Stimulated activated CD4-positive, alpha-beta T cell treated with anti-CD3 and anti-CD28 coated beads, Interleukin-4, amount 100 ng/mL, for 1 hour (primary cell): Measurements from ENCODE around the gene DTNB.
"Not testable (repeated sequence)": the region's sequence is repeated elsewhere in the genome, so short reads cannot be mapped to it uniquely, and the experiment has no call there.

ENCODE experiments used
- DNase-seq: peaks from one replicate; pipeline ENCODE4 v3.0.0-alpha.2; 2020

DTNB gene

DNA sequence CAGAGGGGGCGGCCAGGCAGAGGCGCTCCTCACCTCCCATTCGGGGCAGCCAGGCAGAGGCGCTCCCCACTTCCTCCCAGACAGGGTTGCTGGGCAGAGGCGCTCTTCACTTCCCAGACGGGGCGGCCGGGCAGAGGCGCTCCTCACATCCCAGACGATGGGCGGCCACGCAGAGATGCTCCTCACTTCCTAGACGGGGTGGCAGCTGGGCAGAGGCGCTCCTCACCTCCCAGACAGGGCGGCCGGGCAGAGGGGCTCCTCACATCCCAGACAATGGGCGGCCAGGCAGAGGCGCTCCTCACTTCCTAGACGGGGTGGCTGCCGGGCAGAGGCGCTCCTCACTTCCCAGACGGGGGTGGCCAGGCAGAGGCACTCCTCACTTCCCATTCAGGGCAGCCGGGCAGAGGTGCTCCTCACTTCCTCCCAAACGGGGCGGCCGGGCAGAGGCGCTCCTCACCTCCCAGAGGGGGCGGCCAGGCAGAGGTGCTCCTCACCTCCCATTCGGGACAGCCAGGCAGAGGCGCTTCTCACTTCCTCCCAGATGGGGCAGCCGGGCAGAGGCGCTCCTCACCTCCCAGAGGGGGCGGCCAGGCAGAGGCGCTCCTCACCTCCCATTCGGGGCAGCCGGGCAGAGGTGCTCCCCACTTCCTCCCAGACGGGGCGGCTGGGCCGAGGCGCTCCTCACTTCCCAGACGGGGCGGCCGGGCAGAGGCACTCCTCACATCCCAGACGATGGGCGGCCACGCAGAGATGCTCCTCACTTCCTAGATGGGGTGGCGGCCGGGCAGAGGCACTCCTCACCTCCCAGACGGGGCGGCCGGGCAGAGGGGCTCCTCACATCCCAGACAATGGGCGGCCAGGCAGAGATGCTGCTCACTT is 137.7 kb downstream of the DTNB start:
- DNase-seq: not testable (repeated sequence)

DNA sequence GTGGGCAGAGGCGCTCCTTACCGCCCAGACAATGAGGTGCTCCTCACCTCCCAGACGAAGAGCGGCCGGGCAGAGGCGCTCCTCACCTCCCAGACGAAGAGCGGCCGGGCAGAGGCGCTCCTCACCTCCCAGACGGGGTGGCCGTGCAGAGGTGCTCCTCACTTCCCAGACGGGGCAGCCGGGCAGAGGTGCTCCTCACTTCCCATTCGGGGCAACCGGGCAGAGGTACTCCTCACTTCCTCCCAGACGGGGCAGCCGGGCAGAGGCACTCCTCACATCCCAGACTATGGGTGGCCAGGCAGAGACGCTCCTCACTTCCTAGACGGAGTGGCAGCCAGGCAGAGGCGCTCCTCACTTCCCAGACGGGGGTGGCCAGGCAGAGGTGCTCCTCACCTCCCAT is 138.4 kb downstream of the DTNB start:
- not testable (repeated sequence) for DNase-seq

DNA sequence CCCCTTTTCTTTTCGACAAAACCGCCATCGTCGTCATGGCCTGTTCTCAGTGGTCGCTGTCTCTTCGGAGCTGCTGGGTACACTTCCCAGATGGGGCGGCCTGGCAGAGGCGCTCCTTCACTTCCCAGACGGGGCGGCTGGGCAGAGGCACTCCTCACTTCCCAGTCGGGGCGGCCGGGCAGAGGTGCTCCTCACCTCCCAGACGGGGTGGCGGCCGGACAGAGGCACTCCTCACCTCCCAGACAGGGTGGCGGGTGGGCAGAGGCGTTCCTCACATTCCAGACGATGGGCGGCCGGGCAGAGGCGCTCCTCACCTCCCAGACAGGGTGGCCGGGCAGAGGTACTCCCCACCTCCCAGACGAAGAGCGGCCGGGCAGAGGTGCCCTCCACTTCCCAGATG is 138.9 kb downstream of the DTNB start:
- no peak for DNase-seq

DNA sequence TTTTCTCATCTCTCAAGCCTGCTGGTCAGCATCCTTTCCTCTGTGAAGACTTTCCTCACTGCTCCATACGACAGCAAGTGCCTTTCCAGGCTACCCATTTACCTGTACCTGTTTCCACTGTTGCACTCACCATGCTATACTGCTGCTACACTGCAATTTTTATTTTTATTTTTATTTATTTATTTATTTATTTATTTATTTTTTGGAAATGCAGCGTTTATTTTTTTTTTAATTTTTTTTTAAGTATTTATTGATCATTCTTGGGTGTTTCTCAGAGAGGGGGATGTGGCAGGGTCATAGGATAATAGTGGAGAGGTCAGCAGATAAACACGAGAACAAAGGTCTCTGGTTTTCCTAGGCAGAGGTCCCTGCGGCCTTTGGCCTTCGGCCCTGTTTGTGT is 139.6 kb downstream of the DTNB start:
- not testable (repeated sequence) for DNase-seq

DNA sequence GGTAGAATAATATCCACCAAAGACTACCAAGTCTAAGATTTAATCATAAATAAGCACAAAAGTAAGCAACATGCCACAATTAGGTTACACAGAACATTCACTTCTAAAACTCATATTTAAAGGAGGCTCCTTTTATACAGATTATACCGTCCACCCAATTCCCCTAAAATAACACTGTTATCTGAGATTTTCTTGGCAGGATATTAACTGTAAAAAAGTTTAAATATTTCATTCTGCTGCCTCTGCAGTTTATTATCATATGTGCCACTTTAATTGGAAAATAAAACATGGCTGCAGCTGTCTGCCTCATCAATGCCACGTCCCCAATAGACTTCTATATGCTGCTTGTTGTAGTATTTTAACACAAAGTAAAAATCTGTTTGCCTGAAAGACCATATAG is 140.9 kb downstream of the DTNB start:
- no peak for DNase-seq

DNA sequence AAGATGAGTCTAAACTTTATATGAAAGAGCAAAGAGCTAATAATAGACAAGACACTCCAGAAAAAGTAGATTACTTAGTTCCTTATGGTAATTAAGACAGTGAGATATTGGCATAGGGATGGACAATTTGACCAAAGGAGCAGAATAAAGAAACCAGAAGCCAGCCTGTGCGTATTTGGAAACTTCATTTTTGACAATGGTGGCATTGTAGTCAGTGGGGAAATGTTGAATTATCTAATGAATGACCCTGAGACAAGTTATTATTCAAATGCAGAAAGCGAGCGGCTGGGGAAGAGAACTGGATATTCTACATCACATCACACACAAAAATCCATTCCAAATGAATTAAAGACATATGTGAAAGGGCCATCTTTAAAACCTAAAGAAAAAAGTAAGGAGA is 144.3 kb downstream of the DTNB start:
- no peak for DNase-seq

DNA sequence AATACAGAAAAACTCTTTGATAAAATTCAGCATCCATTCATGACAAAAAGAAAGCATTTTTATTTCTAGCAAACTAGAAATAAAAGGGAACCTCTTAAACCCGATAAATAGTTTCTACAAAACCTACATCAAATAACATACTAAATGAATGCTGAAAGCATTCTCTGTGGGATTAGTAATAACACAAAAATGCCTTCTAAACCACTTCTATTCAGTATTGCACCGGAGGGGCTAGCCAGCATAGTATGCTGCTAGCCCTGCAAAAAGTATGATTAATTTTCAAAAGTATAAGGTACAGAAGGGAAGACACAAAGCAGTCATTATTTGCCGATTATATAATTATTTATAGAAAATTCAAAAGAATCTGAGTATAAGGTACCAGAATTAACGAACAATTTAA is 145.2 kb downstream of the DTNB start:
- DNase-seq: no peak

DNA sequence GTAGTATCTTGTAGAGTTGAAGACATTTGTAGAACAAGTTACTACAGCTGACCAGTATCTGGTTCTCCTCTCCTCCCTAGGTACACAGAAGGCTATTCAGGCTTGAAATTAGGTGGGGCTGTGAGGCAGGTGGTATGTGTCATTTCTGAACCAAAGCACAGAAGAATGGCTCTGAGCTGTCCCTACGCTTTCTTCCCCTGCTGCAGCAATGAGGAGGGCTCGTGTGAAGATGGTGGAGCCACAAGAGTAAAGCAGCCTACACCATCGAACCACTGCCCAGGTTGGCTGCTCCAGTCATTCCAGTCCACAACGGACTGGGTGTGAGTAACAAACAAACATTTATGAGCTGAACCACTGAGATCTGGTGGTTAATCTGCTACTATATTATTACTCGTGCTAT is 148.9 kb downstream of the DTNB start:
- no peak for DNase-seq

DNA sequence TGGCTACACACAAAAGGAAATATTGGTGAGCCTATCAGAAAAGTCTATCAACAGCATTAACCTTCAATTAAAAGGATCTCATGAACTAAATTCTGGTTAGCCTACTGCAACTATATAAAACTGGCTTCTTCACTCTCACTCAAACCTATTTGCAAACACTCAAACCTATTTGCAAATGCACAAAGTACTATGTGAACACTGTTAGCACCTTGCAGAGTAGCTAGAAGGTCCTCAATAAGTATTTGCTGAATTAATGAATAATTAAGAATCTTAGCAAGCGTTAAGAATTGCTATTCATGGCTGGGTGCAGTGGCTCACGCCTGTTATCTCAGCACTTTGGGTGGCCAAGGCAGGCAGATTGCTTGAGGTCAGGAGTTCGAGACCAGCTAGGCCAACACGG is 150.3 kb downstream of the DTNB start:
- no peak for DNase-seq

DNA sequence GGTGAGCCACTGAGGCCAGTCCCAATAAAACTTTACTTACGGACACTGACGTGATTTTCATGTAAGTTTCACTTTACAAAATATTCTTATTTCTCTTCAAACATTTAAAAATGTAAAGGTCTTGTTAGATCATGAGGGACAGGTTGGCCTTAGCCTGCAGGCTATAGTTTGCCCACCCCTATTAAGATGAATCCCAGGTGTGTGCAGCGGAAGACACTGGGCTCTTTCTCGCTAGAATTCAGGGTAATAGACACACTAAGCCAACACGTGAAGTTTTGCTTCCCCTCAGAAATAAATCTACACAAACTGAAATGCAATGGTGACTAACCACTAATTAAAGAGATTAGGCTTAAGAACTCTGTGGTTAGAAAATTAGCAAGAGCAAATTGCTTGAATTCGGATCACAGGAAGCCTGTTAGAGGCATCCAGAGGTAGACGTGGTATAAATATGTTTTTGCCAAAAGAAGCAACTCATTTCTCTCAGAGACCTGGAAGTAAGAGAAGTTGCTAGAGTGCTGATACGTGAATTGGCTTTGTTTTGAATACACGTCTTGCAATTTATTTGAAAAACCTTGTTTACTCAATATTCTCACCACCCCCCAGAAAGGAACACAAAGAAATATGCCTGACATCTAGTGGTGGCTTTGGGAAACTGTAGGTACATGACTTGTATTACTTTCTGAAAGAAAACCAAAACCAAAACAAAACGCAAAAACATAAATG is 151.6 kb downstream of the DTNB start:
- no peak for DNase-seq

DNA sequence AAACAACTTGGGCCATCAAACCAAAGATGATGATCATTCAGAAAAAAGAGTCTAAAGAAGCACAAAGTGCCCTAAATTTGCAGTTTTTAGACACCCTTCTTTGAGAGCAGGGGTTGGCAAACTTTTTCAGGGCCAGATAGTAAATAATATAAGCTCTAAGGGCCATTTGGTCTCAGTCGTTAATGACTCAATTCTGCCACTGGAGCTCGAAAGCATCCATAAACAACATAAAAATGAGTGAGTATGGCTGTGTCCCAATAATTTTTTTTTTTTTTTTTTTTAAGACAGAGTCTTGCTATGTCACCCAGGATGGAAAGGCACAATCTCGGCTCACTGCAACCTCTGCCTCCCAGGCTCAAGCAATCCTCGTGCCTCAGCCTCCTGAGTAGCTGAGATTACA is 152.3 kb downstream of the DTNB start:
- no peak for DNase-seq

DNA sequence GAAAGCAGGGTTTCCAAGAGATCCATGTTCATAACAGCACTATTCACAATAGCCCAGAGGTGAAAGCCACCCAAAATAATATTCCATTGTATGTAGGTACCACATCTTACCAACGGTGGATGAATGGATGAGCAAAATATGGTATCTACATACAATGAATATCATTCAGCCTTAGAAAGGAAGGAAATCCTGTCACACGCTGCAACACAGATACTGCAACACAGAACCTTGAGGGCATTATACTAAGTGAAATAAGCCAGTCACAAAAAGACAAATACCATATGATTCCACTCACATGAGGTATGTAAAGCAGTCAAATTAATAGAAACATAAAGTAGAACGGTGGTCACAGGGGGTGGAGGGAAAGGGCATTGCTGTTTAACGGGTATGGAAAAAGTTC is 155.7 kb downstream of the DTNB start:
- DNase-seq: no peak

DNA sequence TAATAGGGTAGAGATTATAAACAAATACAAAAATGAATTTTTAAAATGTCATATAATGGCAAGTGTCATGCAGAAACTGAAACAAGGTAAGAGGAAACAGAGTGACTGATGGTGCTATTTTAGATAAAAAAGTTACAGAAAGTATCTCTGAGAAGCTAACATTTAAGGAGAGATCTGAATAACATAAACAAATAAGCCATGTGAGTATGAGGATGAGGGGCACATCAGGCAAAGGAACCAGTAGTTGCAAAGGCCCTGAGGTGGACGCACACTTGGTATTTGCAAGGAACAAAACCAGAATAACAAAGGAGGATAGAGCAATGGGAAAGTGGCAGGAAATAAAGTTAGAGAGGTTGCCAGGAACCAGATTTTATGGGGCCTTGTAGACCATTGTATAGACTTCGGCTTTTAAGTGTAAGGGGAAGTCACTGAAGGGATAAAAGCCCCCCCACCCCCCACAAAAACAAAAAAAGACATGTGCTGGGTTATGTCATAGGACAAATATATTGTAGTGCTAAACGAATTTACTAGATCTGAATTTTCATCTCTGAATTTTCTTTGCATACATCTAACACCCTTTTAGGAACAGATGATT is 159.2 kb downstream of the DTNB start:
- no peak for DNase-seq

DNA sequence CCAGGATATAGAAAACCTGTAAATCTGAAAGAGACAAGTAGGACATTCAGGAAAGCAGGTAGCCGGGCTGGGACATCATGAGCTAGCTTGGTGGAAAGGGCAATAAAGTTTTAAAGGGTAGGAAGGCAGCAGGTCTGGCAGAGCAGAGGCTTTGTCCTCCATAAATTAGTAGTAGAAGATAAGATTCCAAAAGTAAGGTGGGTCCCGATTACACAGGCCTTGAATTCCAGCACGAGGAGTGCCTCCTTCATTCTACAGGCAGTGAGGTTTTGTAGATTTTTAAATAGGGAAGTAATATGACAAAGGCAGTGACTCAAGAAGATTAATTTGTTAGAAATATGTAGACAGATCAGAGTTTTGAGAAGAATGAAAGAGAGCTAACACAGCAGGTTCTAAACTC is 160.7 kb downstream of the DTNB start:
- DNase-seq: no peak

DNA sequence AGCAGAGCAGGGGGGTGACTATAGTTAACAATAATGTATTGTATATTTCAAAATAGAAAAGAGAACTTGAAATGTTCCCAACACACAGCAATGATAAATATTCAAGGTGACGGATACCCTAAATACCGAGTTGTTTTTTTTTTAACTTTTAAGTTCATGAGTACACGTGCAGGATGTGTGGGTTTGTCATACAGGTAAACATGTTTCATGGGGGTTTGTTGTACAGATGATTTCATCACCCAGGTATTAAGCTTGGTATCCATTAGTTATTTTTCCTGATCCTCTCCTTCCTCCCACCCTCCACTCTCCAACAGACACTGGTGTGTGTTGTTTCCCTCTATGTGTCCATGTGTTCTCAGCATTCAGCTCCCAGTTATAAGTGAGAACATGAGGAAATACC is 167.2 kb downstream of the DTNB start:
- no peak for DNase-seq

DNA sequence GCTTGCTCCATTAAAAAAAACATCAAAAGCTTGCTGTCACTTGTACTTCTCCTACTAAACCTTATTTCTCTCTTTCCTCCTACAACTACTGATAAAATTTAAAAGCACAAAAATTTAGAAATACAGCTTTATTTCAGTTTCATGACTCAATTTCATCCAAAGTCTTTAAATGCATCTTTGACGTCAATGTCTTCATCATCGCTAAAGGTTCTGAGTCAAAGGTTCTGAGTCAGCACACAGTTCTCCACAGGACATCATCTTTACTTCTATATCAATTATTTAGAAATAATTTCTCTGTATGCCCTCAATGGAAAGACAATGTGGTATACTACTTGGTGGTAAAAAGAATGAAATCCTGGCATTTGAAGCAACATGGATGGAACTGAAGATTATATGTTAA is 167.8 kb downstream of the DTNB start:
- DNase-seq: no peak

DNA sequence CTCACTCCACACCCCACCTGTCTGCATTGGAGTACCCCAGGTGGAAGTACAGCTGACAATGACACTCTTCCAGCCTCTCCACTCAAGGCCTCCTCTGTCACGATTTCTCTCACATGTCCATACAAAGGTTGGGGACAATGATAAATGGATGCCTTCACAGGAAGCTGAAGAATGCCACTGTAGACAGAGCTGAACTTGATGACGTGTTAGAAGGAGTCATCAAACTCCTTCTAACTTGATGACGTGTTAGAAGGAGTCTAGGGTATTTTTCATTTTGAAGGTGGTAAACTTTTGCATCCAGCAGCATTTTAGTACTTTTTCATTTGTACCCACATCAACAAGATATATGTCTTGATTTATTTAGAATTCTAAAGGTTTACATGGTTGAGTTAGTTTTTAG is 168.2 kb downstream of the DTNB start:
- no peak for DNase-seq

DNA sequence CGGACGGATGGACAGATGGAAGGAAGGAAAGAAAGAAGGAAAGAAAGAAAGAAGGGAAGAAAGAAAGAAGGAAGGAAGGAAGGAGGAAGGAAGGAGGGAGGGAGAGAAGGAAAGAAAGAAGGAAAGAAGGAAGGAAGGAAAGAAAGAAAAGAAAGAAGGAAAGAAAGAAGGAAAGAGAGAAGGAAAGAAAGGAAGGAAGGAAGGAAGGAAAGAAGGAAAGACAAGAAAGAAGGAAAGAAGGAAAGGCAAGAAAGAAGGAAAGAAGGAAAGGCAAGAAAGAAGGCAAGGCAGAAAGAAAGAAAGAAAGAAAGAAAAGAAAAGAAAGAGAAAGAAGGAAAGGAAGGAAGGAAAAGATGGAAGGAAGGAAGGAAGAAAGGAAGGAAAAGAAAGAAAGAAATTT is 169.1 kb downstream of the DTNB start:
- no peak for DNase-seq

DNA sequence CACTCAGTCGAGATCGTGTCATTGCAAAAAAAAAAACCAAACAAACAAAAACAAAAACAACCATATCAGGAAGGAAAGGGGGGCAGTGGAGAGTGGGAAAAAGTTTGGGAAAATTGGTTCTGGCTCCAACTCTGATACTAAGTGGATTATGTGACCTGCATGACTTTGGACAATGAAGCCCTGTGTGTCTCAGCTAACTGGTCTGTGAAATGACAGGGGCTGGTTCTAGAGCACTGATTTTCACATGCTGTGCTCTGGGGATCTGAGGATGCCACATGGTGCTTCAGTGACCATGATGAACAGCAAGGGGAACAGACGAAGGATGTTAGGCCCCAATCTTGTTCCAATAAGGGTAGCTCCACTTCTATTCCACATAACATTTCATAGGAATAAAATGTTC is 174.2 kb downstream of the DTNB start:
- no peak for DNase-seq

DNA sequence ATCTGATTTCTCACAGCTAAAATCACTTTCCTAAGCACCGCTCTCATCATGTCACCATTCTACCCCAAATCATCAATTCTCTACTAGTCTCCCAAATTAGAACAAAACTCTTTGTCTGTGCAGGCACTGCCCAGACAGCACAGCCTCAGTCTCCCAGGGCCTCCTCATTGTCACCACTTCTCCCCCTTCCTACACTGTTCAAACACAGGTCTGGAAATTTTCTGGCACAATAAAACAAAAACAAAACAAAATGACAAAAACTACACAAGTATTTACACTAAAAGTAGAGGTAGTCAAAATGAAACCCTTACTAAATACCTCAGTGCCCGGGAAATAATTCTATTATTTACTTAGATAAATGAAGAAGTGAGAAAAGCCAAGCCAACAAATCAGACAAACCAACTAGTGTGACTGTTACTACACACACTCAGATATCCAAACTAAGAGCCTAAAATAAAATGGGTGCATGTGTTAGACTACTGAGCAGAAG is 175.4 kb downstream of the DTNB start:
- DNase-seq: no peak

DNA sequence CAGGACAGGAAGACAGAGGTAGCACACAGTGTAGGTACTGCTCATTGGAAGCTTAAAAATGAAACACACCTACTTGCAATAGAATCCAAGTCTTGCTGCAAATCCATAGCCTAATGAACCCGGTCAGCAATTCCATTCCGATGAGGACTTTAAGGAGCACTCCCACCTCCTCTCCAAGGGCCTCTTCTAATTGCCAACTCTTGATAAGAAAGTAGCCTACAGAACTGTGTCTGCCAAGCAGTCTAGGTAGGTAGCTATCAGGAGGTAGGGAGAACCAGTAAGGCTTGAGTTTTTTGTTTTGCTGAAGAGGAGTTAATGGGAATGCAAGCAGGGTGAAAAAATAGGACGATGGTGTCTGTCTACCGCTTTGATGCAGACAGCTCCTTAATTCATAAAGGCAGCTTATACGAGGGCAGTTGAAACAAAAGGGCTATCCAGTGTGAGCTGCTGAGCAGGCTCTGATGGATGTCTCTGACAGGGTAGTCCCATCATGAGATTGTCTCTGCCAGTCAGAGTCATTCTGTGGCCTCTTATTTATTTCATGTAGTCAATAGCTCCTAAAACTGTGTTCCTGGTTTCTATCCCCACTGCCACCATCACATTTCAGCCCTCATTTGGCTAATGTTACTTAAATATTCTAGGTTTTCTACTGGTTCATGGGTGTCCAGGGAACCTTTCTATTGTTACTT is 176.0 kb downstream of the DTNB start:
- no peak for DNase-seq

DNA sequence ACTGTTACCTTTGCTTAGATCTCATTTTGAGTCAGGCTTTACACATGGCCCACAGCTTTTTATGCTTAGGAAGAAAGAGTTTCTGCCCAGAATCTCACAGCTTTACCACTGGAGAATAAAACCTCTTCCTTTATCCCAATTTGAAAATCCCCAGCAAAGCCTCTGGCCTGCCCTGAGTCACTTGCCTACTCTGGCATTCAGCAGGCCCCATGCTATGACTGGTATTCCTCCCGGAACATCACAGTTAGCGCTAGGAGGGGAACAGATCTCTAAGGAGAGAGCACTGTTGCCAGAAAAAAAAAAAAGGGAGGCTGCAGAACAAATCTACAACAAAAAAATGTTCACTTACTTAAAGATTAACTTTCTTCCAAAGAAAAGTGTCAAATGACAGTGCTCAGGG is 178.8 kb downstream of the DTNB start:
- DNase-seq: no peak

DNA sequence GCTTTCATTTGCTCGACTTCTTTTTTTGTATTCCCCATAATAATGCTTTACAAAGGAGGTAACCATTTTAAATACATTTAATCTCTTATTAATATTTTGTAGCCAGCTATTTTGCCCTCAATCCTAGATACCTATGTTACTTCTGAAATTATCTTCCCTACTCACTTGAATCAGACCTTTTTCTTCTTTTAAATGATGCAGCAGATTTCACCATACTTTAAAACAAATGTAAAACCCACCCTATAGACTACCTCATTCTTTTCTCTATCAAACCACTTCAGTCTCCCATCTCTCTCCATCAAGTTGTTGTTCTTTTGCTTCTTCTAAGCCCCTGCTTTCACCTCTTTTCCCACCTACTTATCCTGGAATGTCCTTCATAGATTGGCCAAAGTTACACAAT is 180.2 kb downstream of the DTNB start:
- no peak for DNase-seq
